PC-3 (cell line): ENCODE results near the gene MGAT4A. TPM values are rescaled to one million over a fixed set of nuclear protein-coding genes. Genes with fewer than 3 reads are reported as not detected.

Source experiments
- ATAC-seq: fragments of 200-7000 bp; cut with Tn5 transposase; 2 replicates; pipeline ENCODE4 v1.9.1; 2020; ENCODE audit warnings: mild to moderate bottlenecking, moderate library complexity
- BruUV-seq: library from RNA; stranded (reverse); fragments of 400-500 nt; replicated peaks from 2 replicates; lab custom pipeline; 2021; lab: Mats Ljungman, UMichigan
- CTCF ChIA-PET: fragments of 300-600 bp; sonication (Branson Sonifier 250); formaldehyde crosslinking; loops from one replicate; lab custom pipeline; 2022; ENCODE audit warnings: antibody characterized with exemption; lab: Charles Lee
- POLR2A ChIA-PET: fragments of 300-600 bp; sonication (Branson Sonifier 250); formaldehyde crosslinking; loops from one replicate; lab custom pipeline; 2022; ENCODE audit warnings: antibody characterized with exemption; ENCODE audit not compliant: unreplicated experiment; lab: Charles Lee
- DNase-seq: peaks from one replicate; pipeline ENCODE4 v3.0.0-alpha.2; 2015
- H2AFZ ChIP-seq: fragments of 300-600 bp; sonication (generic); 2 replicates; pipeline ENCODE4 v1.6.0; 2016; ENCODE audit warnings: antibody characterized with exemption, low read length
- H3F3A ChIP-seq: fragments of 300-600 bp; sonication (generic); one replicate; pipeline ENCODE4 v1.6.0; 2017; ENCODE audit warnings: antibody characterized with exemption, low read length, control low read depth, mild to moderate bottlenecking; ENCODE audit not compliant: unreplicated experiment
- H3K27ac ChIP-seq: fragments of 300-600 bp; sonication (generic); 2 replicates; pipeline ENCODE4 v1.5.1; 2016; ENCODE audit warnings: mild to moderate bottlenecking, low read length
- H3K27me3 ChIP-seq: fragments of 300-600 bp; sonication (generic); 2 replicates; pipeline ENCODE4 v1.6.1; 2016; ENCODE audit warnings: low read length, mixed read lengths
- H3K36me3 ChIP-seq: fragments of 300-600 bp; sonication (generic); 2 replicates; pipeline ENCODE4 v1.6.1; 2016; ENCODE audit warnings: low read depth, mixed run types, low read length, mixed read lengths
- H3K4me1 ChIP-seq: fragments of 300-600 bp; sonication (generic); 2 replicates; pipeline ENCODE4 v1.5.1; 2016; ENCODE audit warnings: low read length; ENCODE audit not compliant: insufficient read depth
- H3K4me2 ChIP-seq: fragments of 300-600 bp; sonication (generic); 2 replicates; pipeline ENCODE4 v1.6.0; 2016; ENCODE audit warnings: low read length
- H3K4me3 ChIP-seq: fragments of 300-600 bp; sonication (generic); 2 replicates; pipeline ENCODE4 v1.5.1; 2016; ENCODE audit warnings: mild to moderate bottlenecking, low read length, mixed read lengths
- H3K79me2 ChIP-seq: fragments of 300-600 bp; sonication (generic); 2 replicates; pipeline ENCODE4 v1.6.1; 2017; ENCODE audit warnings: low read length, mixed read lengths
- H3K9ac ChIP-seq: fragments of 300-600 bp; sonication (generic); 2 replicates; pipeline ENCODE4 v1.6.0; 2016; ENCODE audit warnings: mild to moderate bottlenecking, low read length
- H3K9me2 ChIP-seq: fragments of 300-600 bp; sonication (generic); replicated peaks from 2 replicates; pipeline ENCODE4 v1.6.1; 2016; ENCODE audit warnings: mixed run types, low read length, mixed read lengths
- H3K9me3 ChIP-seq: fragments of 300-600 bp; sonication (generic); 2 replicates; pipeline ENCODE4 v1.6.1; 2016; ENCODE audit warnings: low read length, mixed read lengths
- H4K20me1 ChIP-seq: fragments of 300-600 bp; sonication (generic); 2 replicates; pipeline ENCODE4 v1.6.1; 2016; ENCODE audit warnings: low read length, mixed read lengths
- EZH2 ChIP-seq: fragments of 300-600 bp; sonication (generic); IDR thresholded peaks from one replicate; pipeline ENCODE4 v1.6.1; 2017; ENCODE audit warnings: antibody characterized with exemption, mild to moderate bottlenecking, low read length; ENCODE audit not compliant: unreplicated experiment
- EZH2phosphoT487 ChIP-seq: fragments of 300-600 bp; sonication (generic); IDR thresholded peaks from 2 replicates; pipeline ENCODE4 v1.6.1; 2018; ENCODE audit warnings: mild to moderate bottlenecking, antibody characterized with exemption, low read length, borderline replicate concordance
- intact Hi-C: fragments of 100-400 bp; cut with micrococcal nuclease; formaldehyde crosslinking; loops from 2 replicates; pipeline ENCODE4 v1.9.0; 2023
- total RNA-seq: library from RNA; depleted of rRNA; stranded (reverse); fragments of >200 nt; gene quantifications from 2 replicates; pipeline ENCODE4 v1.2.3, GENCODE V29; 2014
- TF ChIP-seq, protein P1 (sequence below): fragments of 300-600 bp; sonication (generic); conservative IDR thresholded peaks from 2 replicates; pipeline ENCODE4 v1.5.1; 2017; ENCODE audit warnings: antibody characterized with exemption, low read depth, mild to moderate bottlenecking, low read length

Gene MGAT4A
- total RNA-seq, 1 experiment from 2014 or later = 6.1 TPM

DNA sequence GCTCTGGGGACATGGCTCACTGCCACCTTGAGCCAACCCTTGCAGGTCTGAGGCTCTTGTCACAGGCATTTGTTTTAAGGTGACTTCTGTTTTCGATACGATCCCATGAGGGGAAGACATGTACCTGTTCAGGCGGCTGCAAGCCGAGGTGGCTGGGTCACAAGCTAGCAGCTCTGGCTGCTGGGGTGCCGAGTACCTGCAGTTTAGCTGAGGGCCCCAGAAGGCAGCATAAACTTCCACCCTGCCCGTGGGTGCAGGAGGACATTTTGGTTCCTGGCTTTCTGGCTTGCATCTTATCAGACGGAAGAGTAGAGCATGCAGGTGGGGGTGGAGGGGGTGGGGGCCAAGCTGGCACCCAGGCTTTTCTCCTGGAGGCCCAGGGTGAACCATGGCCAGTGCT, 151.0 kb downstream of the MGAT4A start:
- Histone ChIP-seq H3K9me3 (no peaks in the 10 kb centered on the region), H4K20me1 (no peaks in the 10 kb centered on the region), H2AFZ (no peak overlapping the region), H3K36me3 (no peaks in the 10 kb centered on the region; the same call in 1 of the 2 replicates), H3K79me2 (no peaks in the 10 kb centered on the region), H3K27me3 (no peaks in the 10 kb centered on the region), H3K4me1 (no peaks in the 10 kb centered on the region), H3K9me2 (no peaks in the 10 kb centered on the region), H3K9ac (no peak overlapping the region), H3F3A (no peaks in the 10 kb centered on the region), H3K27ac (no peak overlapping the region), H3K4me2 (no peak overlapping the region), H3K4me3 (no peak overlapping the region)
- TF ChIP-seq EZH2phosphoT487 (no peak), EZH2 (no peak)
- TF ChIP-seq, protein P1, sequence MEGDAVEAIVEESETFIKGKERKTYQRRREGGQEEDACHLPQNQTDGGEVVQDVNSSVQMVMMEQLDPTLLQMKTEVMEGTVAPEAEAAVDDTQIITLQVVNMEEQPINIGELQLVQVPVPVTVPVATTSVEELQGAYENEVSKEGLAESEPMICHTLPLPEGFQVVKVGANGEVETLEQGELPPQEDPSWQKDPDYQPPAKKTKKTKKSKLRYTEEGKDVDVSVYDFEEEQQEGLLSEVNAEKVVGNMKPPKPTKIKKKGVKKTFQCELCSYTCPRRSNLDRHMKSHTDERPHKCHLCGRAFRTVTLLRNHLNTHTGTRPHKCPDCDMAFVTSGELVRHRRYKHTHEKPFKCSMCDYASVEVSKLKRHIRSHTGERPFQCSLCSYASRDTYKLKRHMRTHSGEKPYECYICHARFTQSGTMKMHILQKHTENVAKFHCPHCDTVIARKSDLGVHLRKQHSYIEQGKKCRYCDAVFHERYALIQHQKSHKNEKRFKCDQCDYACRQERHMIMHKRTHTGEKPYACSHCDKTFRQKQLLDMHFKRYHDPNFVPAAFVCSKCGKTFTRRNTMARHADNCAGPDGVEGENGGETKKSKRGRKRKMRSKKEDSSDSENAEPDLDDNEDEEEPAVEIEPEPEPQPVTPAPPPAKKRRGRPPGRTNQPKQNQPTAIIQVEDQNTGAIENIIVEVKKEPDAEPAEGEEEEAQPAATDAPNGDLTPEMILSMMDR = no peak
- DNase-seq (no peak), ATAC-seq (no peak)
- BruUV-seq = no TSS peak
- ChIA-PET POLR2A (no interaction called here), CTCF (no interaction called here)
- intact Hi-C loops = no loop called here

DNA sequence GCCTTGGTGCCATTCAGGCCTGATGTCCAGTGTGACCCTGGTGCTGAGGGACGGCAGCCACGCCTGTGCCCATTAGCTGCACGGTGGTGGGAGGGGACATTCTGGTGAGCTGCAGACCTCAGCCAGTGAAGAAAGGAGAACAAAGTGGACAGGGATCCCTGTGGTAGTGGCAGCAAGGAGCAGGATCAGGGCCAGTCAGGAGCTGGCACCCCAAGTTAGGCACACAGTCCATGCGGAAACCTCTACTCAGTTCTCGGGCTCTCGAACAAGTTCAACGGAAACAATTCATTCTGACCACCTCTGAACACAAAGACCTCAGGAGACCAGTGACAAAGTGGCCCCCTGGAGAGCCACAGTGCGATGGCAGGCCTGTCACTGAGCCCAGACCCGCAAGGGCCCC, 152.7 kb downstream of the MGAT4A start:
- ChIA-PET POLR2A (no interaction called here), CTCF (no interaction called here)
- no peak for DNase-seq
- BruUV-seq = no TSS peak
- TF ChIP-seq EZH2 (no peak), EZH2phosphoT487 (no peak)
- TF ChIP-seq, protein P1 = no peak
- no peak overlapping the region for H3K9ac ChIP-seq
- no peaks in the 10 kb centered on the region for H3F3A ChIP-seq
- no peak overlapping the region for H2AFZ ChIP-seq
- no peaks in the 10 kb centered on the region for H3K79me2 ChIP-seq
- no peaks in the 10 kb centered on the region for H3K27me3 ChIP-seq
- H3K4me1 ChIP-seq = no peaks in the 10 kb centered on the region
- no peak for ATAC-seq
- H3K9me3 ChIP-seq = no peaks in the 10 kb centered on the region
- H3K4me2 ChIP-seq = no peak overlapping the region
- no peaks in the 10 kb centered on the region for H3K9me2 ChIP-seq
- H3K27ac ChIP-seq = no peak overlapping the region
- H3K36me3 ChIP-seq = no peaks in the 10 kb centered on the region
- H3K4me3 ChIP-seq = no peak overlapping the region
- H4K20me1 ChIP-seq = no peaks in the 10 kb centered on the region
- intact Hi-C loops = no loop called here

DNA sequence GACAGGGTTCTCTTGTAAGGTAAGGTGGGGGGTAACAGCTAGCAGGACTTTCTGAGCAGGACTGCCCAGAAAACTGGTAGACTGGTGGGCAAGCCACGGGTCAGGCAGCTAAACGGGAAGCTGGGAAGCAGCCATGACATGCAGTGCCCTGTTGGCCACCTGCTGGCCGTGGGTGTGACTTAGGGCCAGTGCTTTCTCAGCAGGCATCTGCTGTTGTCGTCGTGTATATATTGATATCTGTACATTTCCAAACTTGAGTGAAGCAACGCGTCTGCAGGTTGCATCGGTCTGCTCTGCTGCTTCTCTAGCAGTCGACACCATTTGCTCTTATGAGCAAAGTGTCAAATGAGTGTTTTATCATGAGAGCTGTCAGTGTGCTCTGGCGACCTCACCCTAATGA, 153.6 kb downstream of the MGAT4A start:
- BruUV-seq = no TSS peak
- Histone ChIP-seq H3K9me2 (no peaks in the 10 kb centered on the region), H3K4me2 (no peak overlapping the region), H3K9me3 (no peaks in the 10 kb centered on the region), H3K27ac (no peak overlapping the region), H3K27me3 (no peaks in the 10 kb centered on the region), H3K9ac (no peak overlapping the region), H2AFZ (no peak overlapping the region), H3K79me2 (no peaks in the 10 kb centered on the region), H3K4me1 (no peaks in the 10 kb centered on the region), H3K36me3 (no peaks in the 10 kb centered on the region), H3F3A (no peaks in the 10 kb centered on the region), H4K20me1 (no peaks in the 10 kb centered on the region), H3K4me3 (no peak overlapping the region)
- intact Hi-C loops = no loop called here
- ChIA-PET CTCF (no interaction called here), POLR2A (no interaction called here)
- TF ChIP-seq EZH2phosphoT487 (no peak), EZH2 (no peak)
- TF ChIP-seq, protein P1 = peak; percentile 38; the same call in 1 of the 2 replicates
- DNase-seq = no peak
- no peak for ATAC-seq
